Measurements from ENCODE around the gene CERT1.
"Not testable (repeated sequence)": the region's sequence is repeated elsewhere in the genome, so short reads cannot be mapped to it uniquely, and the experiment has no call there.

CERT1 gene

GRCh38 chr5:75523275-75523674 is 11.8 kb upstream of the CERT1 start:
- DNase-seq, result no peak

GRCh38 chr5:75522542-75522941 is 11.1 kb upstream of the CERT1 start:
- no peak for DNase-seq

- no peak for DNase-seq
Measured at GRCh38 chr5:75522025-75522424, 10.6 kb upstream of the CERT1 start.

GRCh38 chr5:75521195-75521594 is 9.8 kb upstream of the CERT1 start:
- no peak for DNase-seq

- no peak for DNase-seq
Measured at GRCh38 chr5:75519761-75520160, 8.3 kb upstream of the CERT1 start.

GRCh38 chr5:75514323-75514722 is 2.9 kb upstream of the CERT1 start:
- no peak for DNase-seq

GRCh38 chr5:75513841-75514240 is 2.4 kb upstream of the CERT1 start:
- DNase-seq, result no peak

GRCh38 chr5:75512383-75513074 is 1.1 kb upstream of the CERT1 start:
- no peak for DNase-seq

- no peak for DNase-seq
Measured at GRCh38 chr5:75510836-75511434, 494 bp downstream of the CERT1 start.

GRCh38 chr5:75510417-75510835 is 1.0 kb downstream of the CERT1 start:
- no peak for DNase-seq

GRCh38 chr5:75509956-75510355 is 1.5 kb downstream of the CERT1 start:
- DNase-seq, result no peak

GRCh38 chr5:75509546-75509945 is 1.9 kb downstream of the CERT1 start:
- DNase-seq, result no peak

- DNase-seq, result no peak
Measured at GRCh38 chr5:75507841-75508240, 3.6 kb downstream of the CERT1 start.

- DNase-seq, result not testable (repeated sequence)
Measured at GRCh38 chr5:75505112-75505511, 6.3 kb downstream of the CERT1 start.

GRCh38 chr5:75498875-75499274 is 12.6 kb downstream of the CERT1 start:
- not testable (repeated sequence) for DNase-seq

GRCh38 chr5:75498208-75498777 is 13.1 kb downstream of the CERT1 start:
- DNase-seq, result no peak

GRCh38 chr5:75496026-75496425 is 15.4 kb downstream of the CERT1 start:
- no peak for DNase-seq

- no peak for DNase-seq
Measured at GRCh38 chr5:75491621-75492020, 19.8 kb downstream of the CERT1 start.

GRCh38 chr5:75489847-75490246 is 21.6 kb downstream of the CERT1 start:
- not testable (repeated sequence) for DNase-seq

GRCh38 chr5:75484605-75485004 is 26.8 kb downstream of the CERT1 start:
- DNase-seq, result no peak

GRCh38 chr5:75482482-75482881 is 28.9 kb downstream of the CERT1 start:
- no peak for DNase-seq

- no peak for DNase-seq
Measured at GRCh38 chr5:75481024-75481423, 30.4 kb downstream of the CERT1 start.

GRCh38 chr5:75475364-75475763 is 36.1 kb downstream of the CERT1 start:
- DNase-seq, result no peak

- DNase-seq, result no peak
Measured at GRCh38 chr5:75473463-75473862, 38.0 kb downstream of the CERT1 start.

GRCh38 chr5:75472973-75473372 is 38.5 kb downstream of the CERT1 start:
- no peak for DNase-seq
